ENCODE measurements around the gene COL1A1.

COL1A1 gene

DNA sequence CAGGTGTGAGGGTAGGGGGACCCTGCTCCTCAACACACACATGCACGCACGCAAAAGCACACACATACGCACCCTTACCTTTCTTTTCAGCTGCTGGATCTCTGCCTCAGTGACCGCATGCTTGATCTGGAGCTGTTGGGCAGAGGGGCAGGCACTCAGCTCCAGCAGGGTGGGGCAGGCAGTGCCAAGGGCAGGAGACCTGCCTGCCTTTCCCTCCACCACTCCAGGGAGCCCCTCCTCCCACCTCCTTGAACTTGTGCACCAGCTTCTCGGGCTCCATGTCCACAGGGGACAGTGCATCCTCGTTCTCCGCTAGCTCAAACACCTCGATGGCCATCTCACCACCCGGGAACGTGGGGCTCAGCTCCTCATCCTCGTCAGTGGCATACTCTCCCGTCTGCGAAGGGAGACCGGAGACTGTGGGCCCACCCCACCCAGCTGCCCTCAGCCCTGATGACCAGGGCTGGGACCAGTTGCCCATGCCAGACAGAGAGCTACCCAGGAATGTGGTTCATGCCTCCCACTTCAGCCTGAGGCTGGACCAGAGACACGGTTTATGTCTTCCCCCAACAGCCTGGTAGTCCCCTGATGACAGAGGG lies 62.1 kb downstream of the COL1A1 start:
- DNase-seq = no peak

DNA sequence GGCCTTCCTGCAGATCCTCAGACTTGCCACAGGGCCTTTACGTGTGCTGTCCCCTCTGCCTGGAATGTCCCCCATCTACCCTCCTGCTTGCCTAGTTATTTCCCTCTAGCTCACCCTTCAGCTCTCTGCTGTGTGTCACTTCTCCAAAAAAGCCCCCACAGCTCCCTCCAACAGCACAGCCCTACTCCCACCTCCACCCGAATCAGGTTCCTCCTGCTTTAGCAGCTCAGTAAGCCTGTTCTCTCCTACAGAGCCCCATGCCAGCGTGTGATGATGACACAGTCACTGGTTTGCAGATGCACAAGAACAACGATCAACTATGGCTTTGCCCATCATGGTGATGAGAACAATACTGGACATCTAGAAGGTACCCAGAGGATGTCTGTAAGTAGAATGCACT lies 64.4 kb downstream of the COL1A1 start:
- no peak for DNase-seq

DNA sequence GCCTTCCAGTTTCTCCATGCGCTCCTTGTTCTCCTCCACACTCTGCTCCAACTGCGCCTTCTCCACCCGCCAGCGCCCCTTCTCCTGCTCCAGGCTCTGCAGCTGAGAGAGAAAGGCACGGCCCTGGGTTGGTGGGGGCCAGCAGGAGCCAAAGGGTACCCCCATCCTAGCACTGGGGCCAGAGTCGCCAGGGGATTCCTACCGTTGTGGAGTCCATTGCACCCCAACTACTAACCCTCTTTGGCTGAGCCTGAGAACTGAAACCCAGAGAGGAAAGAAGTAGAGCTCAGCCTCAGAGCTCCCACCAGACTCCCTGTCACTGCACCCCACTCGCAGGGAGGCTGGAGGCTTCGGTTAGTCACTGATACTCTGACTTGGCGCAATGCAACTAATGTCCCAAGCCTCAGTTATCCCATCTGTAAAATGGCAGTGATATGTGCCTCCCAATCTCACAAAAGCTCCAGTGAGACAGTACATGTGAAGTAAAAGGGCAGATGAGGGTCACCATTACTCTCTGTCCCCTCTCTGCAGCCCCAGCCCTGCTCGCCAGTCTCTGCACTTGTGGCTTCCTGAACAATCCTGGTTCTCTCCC lies 65.2 kb downstream of the COL1A1 start:
- no peak for DNase-seq

DNA sequence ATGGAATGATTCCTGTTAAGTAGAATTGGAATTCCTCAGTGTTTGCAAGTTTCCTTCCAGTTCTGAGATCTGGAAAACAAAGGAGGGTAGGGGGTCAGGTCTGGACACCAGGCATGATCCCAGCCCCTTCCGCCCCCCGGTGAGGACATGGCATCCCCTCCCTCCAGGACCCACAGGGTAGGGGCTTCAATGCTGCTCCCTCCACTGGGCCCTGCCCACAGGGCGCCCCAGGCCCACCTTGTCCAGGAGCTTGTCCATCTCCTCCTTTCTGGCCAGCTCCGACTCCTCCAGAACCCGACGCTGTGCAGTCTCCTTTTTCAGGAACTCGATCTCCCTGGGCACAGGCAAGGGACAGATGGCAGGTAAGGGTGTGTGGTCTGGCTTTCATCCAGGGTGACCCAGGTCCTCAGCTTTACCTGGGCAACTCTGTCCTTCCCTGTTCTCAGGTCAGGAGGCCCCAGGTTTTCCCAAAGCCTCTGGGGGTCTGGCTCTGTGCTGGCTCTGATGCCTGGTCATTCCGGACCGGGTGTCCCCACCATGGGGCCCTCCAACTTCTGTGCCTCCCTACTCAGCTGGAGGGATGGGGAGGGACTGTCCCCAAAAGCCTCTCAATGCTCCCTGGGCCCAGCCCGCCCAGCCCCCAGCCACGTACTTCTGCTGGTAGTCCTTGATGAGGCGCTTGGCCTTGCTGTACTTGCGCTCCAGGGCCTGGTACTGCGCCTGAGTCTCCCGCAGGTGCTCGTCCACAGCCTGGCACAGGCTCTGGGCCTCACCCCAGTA lies 65.9 kb downstream of the COL1A1 start:
- DNase-seq = no peak

DNA sequence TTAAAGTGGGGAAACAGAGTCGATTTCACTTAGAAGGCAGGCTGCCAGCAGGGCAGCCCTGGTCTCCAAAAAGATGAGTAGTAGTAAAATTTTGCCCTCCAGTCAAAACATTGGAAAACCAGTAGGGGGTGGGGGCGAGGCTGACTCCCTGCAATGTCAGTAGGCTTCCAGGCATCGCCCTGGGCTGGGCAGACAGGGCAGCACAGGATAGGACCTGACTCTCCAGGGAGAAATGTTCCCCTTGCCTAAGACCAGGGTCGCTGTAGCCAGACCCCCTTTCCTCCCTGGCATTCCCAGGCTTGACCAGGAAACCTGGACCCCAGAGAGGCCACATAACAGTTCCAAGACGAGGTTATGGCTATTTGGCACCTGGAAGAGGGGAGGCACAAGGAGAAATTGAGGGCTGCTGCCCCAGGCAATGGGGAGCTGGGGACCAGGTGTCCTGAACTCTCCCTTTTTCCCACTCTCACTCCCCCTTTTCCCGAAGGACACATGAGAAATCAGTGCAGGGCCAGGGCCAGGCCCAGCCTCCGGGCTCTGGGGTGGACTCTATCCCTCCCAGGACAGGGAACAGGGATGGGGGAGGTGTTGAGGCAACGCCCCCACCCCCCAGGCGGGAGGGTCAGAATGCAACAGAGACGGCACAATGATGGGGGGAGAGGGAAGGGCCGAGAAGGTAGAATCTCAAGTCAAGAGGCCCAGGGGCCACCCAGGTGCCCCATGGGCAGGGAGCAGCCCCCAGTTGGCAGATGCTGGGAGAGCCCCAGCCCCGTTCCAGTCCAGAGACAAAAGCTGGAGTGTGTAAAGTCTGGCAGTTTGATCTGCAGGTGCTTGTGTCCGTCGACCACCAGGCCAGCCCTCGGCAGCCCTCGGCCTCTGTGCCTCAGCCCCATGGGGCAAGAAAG lies 67.0 kb downstream of the COL1A1 start:
- peak; percentile 82 for DNase-seq

DNA sequence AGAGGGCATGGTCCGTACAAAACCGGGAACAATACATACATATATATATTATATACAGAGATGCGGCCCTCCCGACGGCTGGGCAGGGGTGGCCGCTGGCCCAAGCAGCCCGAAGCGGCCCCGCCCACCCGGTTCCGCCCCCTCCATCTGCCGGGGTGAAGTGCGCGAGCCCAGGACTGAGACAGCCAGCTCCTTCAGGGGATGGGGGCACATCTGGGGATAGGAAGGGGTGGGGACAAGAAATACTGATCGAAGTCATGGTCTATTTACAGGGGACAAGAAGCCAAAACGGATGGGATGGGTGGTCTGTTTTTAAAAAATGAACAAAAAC lies 67.7 kb downstream of the COL1A1 start:
- no peak for DNase-seq

All from islet precursor cell (in vitro differentiated cells).